ENCODE results near the gene POLR2E. TPM values are rescaled to one million over a fixed set of nuclear protein-coding genes. Genes with fewer than 3 reads are reported as not detected.

The POLR2E gene
- total RNA-seq, 1 experiment from 2014 or later, result 281 TPM

DNA sequence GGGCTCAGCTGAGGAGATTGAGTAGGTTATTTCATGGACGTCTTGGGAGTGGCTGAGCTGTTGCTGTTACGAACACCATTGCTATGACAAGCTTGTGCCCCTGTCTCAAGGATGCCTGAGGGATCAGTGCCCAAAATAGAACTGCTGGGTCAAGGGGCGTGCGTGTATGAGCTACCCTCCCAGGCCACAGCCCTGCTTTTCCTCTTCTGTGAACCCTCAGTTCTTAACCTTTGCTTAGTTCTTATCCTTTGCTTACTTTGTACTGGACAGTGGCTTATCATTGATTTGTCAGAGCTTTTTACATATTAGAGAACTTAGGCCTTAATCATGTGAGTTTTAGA, 19.2 kb downstream of the POLR2E start:
- CTCF ChIA-PET, result interaction anchor here (4.9 kb wide), 1 partner anchor 11 kb away, joined by 20 read pairs; no protein-coding TSS in a partner anchor
- H3K4me1 ChIP-seq (ENCODE audit: control insufficient read depth in 1 of 2, insufficient read depth in 2 of 2, low read length in 2 of 2), result peaks cover 0 to 16% of the 10 kb centered on the region in 2 experiments; a peak in 2 of 4 replicates
- DNase-seq (ENCODE audit: low read depth, low spot score), result no peak
- no TSS peak for BruUV-seq (replicated peaks)
- H3K9me3 ChIP-seq (ENCODE audit: control insufficient read depth in 1 of 2, insufficient read depth in 1 of 2, low read depth in 1 of 2, low read length in 2 of 2), result no peaks in the 10 kb centered on the region
- ATAC-seq, result no peak
- H3K9ac ChIP-seq (ENCODE audit: low read length), result no peak overlapping the region
- no peak overlapping the region for H3K27ac ChIP-seq (ENCODE audit: low read depth, low read length)
- H4K20me1 ChIP-seq (ENCODE audit: insufficient read depth), result no peaks in the 10 kb centered on the region
- H3K4me3 ChIP-seq (replicated peaks in 1 of 2; ENCODE audit: low read depth in 1 of 2, low read length in 2 of 2), result no peak overlapping the region
- H3K79me2 ChIP-seq (ENCODE audit: insufficient read depth, low read length), result no peaks in the 10 kb centered on the region
- no peak overlapping the region for H2AFZ ChIP-seq (ENCODE audit: low read depth, low read length, poor library complexity, severe bottlenecking)
- intact Hi-C loops (cut with micrococcal nuclease), result no loop called here
- no peaks in the 10 kb centered on the region for H3K9me2 ChIP-seq (ENCODE audit: insufficient read depth)
- RAD21 ChIA-PET (ENCODE audit: low non-redundant PET in 1 of 2, low total read pairs in 2 of 2, uncharacterized antibody in 2 of 2, unreplicated experiment in 2 of 2), result no interaction called here
- POLR2A ChIA-PET, result interaction anchor here (1.8 kb wide), 1 partner anchor 28 kb away, joined by 6 read pairs; the partner anchor contains the start of gene GPX4
- H3K4me2 ChIP-seq (ENCODE audit: low read length), result no peak overlapping the region
- TF ChIP-seq POLR2AphosphoS5 (IDR thresholded peaks at IDR 0.05; ENCODE audit: low read depth, low read length) (no peak), CEBPB (IDR thresholded peaks at IDR 0.05; ENCODE audit: low read depth) (no peak), CBX3 (IDR thresholded peaks at IDR 0.05; ENCODE audit: low read depth) (no peak), SP1 (IDR thresholded peaks at IDR 0.05; ENCODE audit: low read depth) (no peak), JUND (IDR thresholded peaks at IDR 0.05) (no peak), POLR2A (IDR thresholded peaks at IDR 0.05; ENCODE audit: borderline replicate concordance, extremely low read depth, insufficient read depth, insufficient read length) (no peak), ZNF274 (IDR thresholded peaks at IDR 0.05; ENCODE audit: low read depth, low read length) (no peak), YY1 (IDR thresholded peaks at IDR 0.05; ENCODE audit: extremely low read depth, insufficient replicate concordance, low read depth, low read length) (no peak), TCF7L2 (IDR thresholded peaks at IDR 0.05; ENCODE audit: borderline replicate concordance, extremely low read depth, insufficient read depth, insufficient read length) (no peak)
- TF ChIP-seq, protein P1, sequence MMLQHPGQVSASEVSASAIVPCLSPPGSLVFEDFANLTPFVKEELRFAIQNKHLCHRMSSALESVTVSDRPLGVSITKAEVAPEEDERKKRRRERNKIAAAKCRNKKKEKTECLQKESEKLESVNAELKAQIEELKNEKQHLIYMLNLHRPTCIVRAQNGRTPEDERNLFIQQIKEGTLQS (IDR thresholded peaks at IDR 0.05), result no peak
- TF ChIP-seq, protein P2, sequence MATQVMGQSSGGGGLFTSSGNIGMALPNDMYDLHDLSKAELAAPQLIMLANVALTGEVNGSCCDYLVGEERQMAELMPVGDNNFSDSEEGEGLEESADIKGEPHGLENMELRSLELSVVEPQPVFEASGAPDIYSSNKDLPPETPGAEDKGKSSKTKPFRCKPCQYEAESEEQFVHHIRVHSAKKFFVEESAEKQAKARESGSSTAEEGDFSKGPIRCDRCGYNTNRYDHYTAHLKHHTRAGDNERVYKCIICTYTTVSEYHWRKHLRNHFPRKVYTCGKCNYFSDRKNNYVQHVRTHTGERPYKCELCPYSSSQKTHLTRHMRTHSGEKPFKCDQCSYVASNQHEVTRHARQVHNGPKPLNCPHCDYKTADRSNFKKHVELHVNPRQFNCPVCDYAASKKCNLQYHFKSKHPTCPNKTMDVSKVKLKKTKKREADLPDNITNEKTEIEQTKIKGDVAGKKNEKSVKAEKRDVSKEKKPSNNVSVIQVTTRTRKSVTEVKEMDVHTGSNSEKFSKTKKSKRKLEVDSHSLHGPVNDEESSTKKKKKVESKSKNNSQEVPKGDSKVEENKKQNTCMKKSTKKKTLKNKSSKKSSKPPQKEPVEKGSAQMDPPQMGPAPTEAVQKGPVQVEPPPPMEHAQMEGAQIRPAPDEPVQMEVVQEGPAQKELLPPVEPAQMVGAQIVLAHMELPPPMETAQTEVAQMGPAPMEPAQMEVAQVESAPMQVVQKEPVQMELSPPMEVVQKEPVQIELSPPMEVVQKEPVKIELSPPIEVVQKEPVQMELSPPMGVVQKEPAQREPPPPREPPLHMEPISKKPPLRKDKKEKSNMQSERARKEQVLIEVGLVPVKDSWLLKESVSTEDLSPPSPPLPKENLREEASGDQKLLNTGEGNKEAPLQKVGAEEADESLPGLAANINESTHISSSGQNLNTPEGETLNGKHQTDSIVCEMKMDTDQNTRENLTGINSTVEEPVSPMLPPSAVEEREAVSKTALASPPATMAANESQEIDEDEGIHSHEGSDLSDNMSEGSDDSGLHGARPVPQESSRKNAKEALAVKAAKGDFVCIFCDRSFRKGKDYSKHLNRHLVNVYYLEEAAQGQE (IDR thresholded peaks at IDR 0.05; ENCODE audit: low read depth), result no peak
- H3K36me3 ChIP-seq (ENCODE audit: control insufficient read depth in 1 of 2, insufficient read depth in 2 of 2, low read length in 2 of 2), result peaks cover 0 to 12% of the 10 kb centered on the region in 2 experiments; a peak in 2 of 4 replicates
- no peaks in the 10 kb centered on the region for H3K27me3 ChIP-seq (ENCODE audit: insufficient read depth, low read length)
